Lower leg skin (tissue), 4 donors: ENCODE measurements around the gene IL6R. TPM values are rescaled to one million over a fixed set of nuclear protein-coding genes. Genes with fewer than 3 reads are reported as not detected.

Experiments used
- DNase-seq, 2 donors: peaks; one replicate each; pipeline ENCODE4 v3.0.0-alpha.2; 2019; ENCODE audit warnings: low spot score in 2 of 2
- H3K4me3 ChIP-seq: fragments of 200-600 bp; sonication (generic); 2 replicates; pipeline ENCODE4 v1.5.1; 2017; ENCODE audit warnings: mild to moderate bottlenecking, low read depth; ENCODE audit not compliant: poor library complexity, severe bottlenecking
- CTCF ChIP-seq, 3 donors: fragments of 450-650 bp; IDR thresholded peaks; one replicate each; pipeline ENCODE4 v1.5.1; 2016; ENCODE audit warnings: antibody characterized with exemption in 3 of 3, mild to moderate bottlenecking in 3 of 3, moderate library complexity in 2 of 3
- POLR2A ChIP-seq, 2 donors: fragments of 450-650 bp; IDR thresholded peaks; one replicate each; pipeline ENCODE4 v1.6.1; 2016 to 2017; ENCODE audit warnings: antibody characterized with exemption in 2 of 2, mild to moderate bottlenecking in 1 of 2, moderate library complexity in 1 of 2
- WGBS, 2 donors: methylation state at CpG; one replicate each; pipeline ENCODE4 v1.1.5; 2018; 5-methylcytosine and 5-hydroxymethylcytosine counted together
- intact Hi-C: fragments of 100-400 bp; cut with DNase I; formaldehyde crosslinking; loops from one replicate; pipeline ENCODE4 v1.15.0; 2023; ENCODE audit warnings: low total_unique reads
- total RNA-seq, 4 donors: library from RNA; depleted of rRNA; stranded (reverse); fragments of >200 nt; gene quantifications; one replicate each; pipeline ENCODE4 v1.1.0, GENCODE V29; 2016

IL6R gene
- total RNA-seq, 4 donors from 2014 or later: 14.7 to 42.1 (median 21.8) TPM

DNA sequence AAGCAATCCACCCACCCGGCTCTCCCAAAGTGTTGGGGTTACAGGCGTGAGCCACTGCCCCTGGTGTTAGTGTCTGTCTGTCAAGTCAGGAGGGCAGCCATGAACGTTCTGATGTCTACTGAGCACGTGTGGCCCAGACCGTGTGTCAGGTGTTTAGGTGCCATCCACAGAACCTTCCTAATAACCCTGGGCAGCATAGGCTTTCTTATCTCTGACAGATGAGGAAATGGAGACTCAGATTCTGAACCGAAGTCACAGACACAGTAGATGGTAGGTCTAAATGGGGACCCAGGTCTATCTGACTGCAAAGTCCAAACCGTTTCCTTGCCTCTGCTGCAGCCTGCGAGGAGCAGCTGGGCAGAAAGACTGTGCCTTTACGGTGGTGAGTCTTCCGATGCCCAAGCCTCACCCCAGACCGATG, 622 bp upstream of the IL6R start:
- intact Hi-C loops: loop anchor here (10.0 kb wide), 1 partner anchor 70 kb away; no protein-coding TSS in a partner anchor
- 30 to 49% methylated on average over 11 of the region's 11 CpGs for WGBS, 2 donors
- TF ChIP-seq POLR2A (IDR thresholded peaks at IDR 0.05) (no peak), CTCF (IDR thresholded peaks at IDR 0.05) (no peak)
- no peak overlapping the region for H3K4me3 ChIP-seq
- DNase-seq: peak in 1 of 2 donors; percentile 84

DNA sequence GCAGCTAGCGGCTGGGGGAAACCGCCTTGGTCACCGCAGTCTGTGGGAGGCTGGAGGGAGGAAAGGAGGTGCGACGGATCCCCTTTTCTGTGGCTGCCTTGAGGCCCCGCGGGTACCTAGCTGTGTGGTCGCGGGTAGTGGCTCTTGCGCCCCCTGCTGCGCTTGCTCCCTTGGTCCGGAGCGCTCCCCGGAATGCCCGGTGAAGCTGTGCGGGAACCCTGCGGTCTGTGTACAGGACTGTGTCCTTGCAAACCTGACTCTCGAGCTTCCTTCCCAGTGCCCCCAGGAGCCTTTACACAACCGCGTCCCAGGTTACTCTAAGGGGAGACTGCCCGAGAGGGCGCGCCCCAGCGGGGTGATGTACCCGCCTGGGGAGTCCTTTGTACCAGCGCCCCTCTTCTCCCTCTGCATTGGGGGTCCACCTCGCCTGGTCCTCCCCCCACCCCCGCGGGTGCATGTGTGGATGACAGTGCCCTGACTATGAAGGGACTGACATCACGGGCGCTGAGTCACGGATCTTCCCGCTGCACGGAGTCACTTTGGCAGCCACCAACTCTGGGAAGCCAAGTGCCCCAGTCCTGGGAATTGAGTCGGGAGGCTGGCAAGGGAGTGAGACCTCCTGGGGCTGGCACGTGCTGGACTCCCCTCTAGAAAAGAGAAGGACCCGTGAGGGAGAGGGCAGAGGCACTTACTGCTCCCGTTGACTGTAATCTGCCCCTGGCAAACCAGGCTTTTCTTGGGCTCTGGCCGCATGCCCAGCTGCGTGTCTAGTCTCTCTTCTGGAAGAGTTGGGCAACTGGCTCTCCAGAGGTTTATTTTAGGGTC, 816 bp downstream of the IL6R start:
- intact Hi-C loops: loop anchor here (10.0 kb wide), 1 partner anchor 69 kb away; no protein-coding TSS in a partner anchor
- 0% methylated on average over 28 to 31 of the region's 40 CpGs for WGBS, 2 donors
- DNase-seq: peak; percentile 85 to 97
- TF ChIP-seq POLR2A (IDR thresholded peaks at IDR 0.05) (no peak), CTCF (IDR thresholded peaks at IDR 0.05) (peak in 1 of 3 donors; percentile 12)
- peak overlapping the region; percentile 64 for H3K4me3 ChIP-seq

- H3K4me3 ChIP-seq: peak overlapping the region; percentile 64
- no peak for DNase-seq
- intact Hi-C loops: loop anchor here (10.0 kb wide), 1 partner anchor 68 kb away; no protein-coding TSS in a partner anchor
- no peak for TF ChIP-seq POLR2A (IDR thresholded peaks at IDR 0.05)
- no peak for TF ChIP-seq CTCF (IDR thresholded peaks at IDR 0.05)
Measured at GRCh38 chr1:154406572-154406879, 1.4 kb downstream of the IL6R start.

DNA sequence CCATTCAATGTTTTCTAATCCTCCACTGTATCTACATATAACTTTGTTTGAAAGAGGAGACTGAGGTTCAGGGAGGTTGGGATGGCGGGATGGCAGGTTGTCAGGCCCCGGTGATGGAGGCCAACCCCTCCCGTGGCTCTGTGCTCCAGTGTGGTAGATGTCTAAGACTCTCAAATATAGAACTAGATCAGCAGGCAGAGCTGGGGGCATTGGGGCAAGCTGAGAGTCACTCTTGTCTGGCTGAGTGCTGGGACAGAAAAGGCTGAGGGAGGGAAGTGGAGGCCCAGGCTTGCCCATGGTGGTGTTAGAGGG, 1.7 kb downstream of the IL6R start:
- no peak for TF ChIP-seq POLR2A (IDR thresholded peaks at IDR 0.05)
- TF ChIP-seq CTCF (IDR thresholded peaks at IDR 0.05): no peak
- 34 to 38% methylated on average over 3 of the region's 3 CpGs for WGBS, 2 donors
- H3K4me3 ChIP-seq: no peak overlapping the region
- intact Hi-C loops: loop anchor here (10.0 kb wide), 1 partner anchor 68 kb away; no protein-coding TSS in a partner anchor
- DNase-seq: no peak

DNA sequence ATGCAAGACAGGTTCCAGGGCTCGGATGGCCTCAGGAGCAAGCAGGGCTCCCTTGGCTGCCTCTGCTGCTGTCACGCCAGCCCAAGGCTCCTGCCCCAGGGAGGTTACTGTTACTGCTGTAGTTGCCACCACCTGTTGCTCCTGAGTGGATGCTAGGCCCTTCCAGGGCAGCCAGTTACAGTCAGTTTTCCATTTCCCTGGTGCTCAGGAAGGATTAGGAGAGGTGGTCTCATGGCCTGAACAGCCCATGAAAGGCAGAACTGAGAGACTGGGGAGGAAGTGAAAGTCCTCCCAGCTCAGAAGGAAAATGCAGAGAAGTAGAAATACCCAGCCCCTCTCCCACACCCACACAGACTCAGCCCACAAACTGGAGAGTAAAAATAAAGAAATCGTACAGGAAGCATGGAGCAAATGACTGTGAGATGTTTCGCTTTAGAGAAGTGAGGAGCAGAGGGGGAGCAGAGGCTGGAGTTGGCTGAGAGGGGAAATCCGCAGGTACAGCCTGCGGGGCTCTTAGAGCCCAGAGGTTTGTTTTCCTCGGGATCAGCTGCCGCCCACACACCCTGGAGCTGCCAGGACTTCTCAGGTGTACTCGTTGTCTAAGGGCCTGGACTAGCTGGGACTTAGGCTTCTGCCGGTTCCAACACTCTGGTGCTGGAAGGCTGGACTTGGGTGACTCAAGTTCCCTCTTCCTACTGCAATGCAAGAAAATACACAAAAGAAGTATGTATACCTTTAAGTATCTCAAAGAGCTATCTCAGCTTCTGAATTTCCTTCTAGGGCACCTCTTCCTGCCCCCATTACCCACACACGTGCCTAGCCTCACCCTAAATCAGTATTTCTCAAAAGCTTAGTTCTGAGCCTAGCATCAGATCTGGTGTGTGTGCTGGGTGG, 2.3 kb downstream of the IL6R start:
- intact Hi-C loops: loop anchor here (10.0 kb wide), 1 partner anchor 67 kb away; no protein-coding TSS in a partner anchor
- H3K4me3 ChIP-seq: no peak overlapping the region
- WGBS, 2 donors: 21 to 27% methylated on average over 11 of the region's 11 CpGs
- no peak for DNase-seq
- no peak for TF ChIP-seq CTCF (IDR thresholded peaks at IDR 0.05)
- TF ChIP-seq POLR2A (IDR thresholded peaks at IDR 0.05): no peak
